ENCODE measurements around the gene DNAH11. TPM values are rescaled to one million over a fixed set of nuclear protein-coding genes. Genes with fewer than 3 reads are reported as not detected.

Gene DNAH11
- total RNA-seq, 6 experiments from 2014 or later: 0.17 to 5.5 (median 1.2) TPM

DNA sequence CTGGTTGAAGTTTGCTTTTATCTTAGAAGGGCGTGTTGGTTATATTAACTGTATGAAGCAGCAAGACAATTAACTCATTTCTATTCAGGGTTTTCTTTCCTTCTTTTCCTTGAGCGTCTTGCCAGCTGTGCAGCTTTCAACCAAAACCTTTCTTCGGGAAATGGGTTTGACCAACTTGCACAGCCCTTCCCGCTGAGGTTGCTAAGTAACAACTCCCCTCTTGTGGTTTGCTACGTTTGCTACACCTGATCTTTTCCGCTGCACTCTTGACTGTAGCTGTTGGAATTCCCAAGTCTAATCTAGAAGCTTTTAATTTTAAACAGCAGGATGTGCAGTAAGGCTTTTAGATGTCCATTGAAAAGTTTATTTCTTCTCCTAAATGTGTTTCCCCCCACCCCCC, 286.0 kb downstream of the DNAH11 start:
- 33% methylated on average over 6 of the region's 6 CpGs for WGBS (ENCODE audit: insufficient coverage, low coverage, low lambda C conversion rate, missing lambda C conversion rate)
- ATAC-seq (no peak), DNase-seq (no peak)
- TF ChIP-seq POLR2A (IDR thresholded peaks at IDR 0.05): no peak
- TF ChIP-seq, protein P1, sequence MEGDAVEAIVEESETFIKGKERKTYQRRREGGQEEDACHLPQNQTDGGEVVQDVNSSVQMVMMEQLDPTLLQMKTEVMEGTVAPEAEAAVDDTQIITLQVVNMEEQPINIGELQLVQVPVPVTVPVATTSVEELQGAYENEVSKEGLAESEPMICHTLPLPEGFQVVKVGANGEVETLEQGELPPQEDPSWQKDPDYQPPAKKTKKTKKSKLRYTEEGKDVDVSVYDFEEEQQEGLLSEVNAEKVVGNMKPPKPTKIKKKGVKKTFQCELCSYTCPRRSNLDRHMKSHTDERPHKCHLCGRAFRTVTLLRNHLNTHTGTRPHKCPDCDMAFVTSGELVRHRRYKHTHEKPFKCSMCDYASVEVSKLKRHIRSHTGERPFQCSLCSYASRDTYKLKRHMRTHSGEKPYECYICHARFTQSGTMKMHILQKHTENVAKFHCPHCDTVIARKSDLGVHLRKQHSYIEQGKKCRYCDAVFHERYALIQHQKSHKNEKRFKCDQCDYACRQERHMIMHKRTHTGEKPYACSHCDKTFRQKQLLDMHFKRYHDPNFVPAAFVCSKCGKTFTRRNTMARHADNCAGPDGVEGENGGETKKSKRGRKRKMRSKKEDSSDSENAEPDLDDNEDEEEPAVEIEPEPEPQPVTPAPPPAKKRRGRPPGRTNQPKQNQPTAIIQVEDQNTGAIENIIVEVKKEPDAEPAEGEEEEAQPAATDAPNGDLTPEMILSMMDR (IDR thresholded peaks at IDR 0.05): no peak
- no peak overlapping the region for H3K27ac ChIP-seq
- no peaks in the 10 kb centered on the region for H3K9me3 ChIP-seq
- intact Hi-C loops (cut with DNase I): no loop called here
- H3K4me3 ChIP-seq: no peak overlapping the region
- no peaks in the 10 kb centered on the region for H3K4me1 ChIP-seq
- H3K27me3 ChIP-seq: no peaks in the 10 kb centered on the region
- H3K36me3 ChIP-seq: no peaks in the 10 kb centered on the region

DNA sequence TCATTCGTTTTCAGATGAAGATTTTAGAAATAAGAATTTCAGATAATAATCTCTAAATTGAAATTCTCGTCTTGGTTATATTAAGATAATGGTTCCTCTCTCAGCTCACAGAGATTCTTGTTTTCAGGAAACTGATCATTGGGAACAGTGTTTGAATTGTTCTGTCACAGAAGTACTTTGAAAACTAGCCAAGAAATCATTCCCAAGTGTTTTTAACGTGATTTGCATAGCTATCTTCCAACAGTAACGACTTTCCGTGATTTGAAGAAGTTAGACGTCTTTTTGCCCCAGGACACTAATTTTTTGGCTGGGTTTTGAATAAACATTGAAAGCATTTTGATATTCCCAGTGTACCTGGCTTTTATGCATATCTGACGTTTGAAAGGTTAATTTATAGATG, 286.9 kb downstream of the DNAH11 start:
- H3K4me1 ChIP-seq: no peaks in the 10 kb centered on the region
- 65% methylated on average over 7 of the region's 7 CpGs for WGBS (ENCODE audit: insufficient coverage, low coverage, low lambda C conversion rate, missing lambda C conversion rate)
- no peaks in the 10 kb centered on the region for H3K27me3 ChIP-seq
- no peak overlapping the region for H3K4me3 ChIP-seq
- TF ChIP-seq, protein P1 (IDR thresholded peaks at IDR 0.05): no peak
- TF ChIP-seq POLR2A (IDR thresholded peaks at IDR 0.05): no peak
- no peak for ATAC-seq
- H3K9me3 ChIP-seq: no peaks in the 10 kb centered on the region
- H3K36me3 ChIP-seq: no peaks in the 10 kb centered on the region
- DNase-seq: no peak
- intact Hi-C loops (cut with DNase I): no loop called here
- H3K27ac ChIP-seq: no peak overlapping the region

DNA sequence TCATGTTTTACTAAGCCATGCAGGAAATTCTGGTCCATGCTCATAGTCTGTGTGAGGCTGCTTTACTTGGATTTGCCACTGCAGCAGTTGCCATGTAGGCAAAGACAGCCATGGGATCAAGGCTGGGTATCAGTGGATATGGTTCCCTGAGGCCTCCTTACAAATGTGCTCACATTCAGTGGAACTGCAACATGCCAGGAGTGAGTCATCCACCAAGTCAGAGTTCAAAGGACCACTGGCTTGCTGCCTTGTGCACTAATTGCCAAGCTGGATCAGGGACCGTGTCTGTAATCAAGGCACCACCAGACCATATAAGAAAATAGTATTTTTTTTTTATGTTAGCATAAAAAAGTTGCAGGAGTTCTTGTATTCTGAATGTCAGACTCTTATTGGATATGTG, 301.9 kb downstream of the DNAH11 start:
- no peak for TF ChIP-seq POLR2A (IDR thresholded peaks at IDR 0.05)
- TF ChIP-seq, protein P1 (IDR thresholded peaks at IDR 0.05): no peak
- ATAC-seq: peak in 1 of 4 donors; percentile 71
- no peaks in the 10 kb centered on the region for H3K9me3 ChIP-seq
- no peak overlapping the region for H3K4me3 ChIP-seq
- no peak overlapping the region for H3K27ac ChIP-seq
- H3K27me3 ChIP-seq: no peaks in the 10 kb centered on the region
- DNase-seq: no peak
- no peaks in the 10 kb centered on the region for H3K4me1 ChIP-seq
- H3K36me3 ChIP-seq: no peaks in the 10 kb centered on the region
- 22% methylated on average over 1 of the region's 1 CpG for WGBS (ENCODE audit: insufficient coverage, low coverage, low lambda C conversion rate, missing lambda C conversion rate)
- intact Hi-C loops (cut with DNase I): no loop called here

DNA sequence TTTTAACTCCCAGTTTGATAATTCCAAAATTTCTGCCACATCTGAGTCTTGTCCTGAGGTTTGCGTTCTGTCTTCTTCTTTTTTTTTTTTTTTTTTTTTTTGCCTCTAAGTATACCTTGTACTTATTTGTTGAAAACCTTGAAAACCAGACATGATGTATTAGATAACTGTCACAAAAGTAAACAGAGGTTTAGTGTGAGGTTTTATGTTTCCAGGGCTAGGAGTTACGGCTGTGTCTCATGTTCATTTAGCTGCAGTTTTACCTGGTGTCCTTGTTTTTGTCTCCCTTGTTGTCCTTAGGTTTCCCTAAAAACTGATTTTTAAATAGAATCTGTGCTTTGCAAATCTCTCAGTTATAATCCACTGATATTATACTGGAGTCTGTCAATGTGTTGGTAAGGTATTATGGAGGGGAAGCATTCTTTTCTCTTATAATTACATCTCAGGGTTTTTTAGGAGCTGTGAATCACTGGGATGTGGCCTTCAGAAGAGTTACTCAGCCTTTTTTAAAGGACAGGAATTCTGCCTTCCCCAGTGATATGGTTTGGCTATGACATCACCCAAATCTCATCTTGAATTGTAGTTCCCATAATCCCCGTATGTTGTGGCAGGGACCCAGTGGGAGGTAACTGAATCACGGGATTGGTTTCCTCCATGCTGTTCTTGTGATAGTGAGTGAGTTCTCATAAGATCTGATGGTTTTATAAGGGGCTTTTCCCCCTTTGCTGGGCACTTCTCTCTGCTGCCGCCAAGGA, 307.9 kb downstream of the DNAH11 start:
- no peaks in the 10 kb centered on the region for H3K27me3 ChIP-seq
- ATAC-seq (no peak), DNase-seq (no peak)
- H3K4me1 ChIP-seq: no peaks in the 10 kb centered on the region
- H3K27ac ChIP-seq: no peak overlapping the region
- intact Hi-C loops (cut with DNase I): no loop called here
- TF ChIP-seq POLR2A (IDR thresholded peaks at IDR 0.05): no peak
- TF ChIP-seq, protein P1 (IDR thresholded peaks at IDR 0.05): no peak
- 70% methylated on average over 5 of the region's 5 CpGs for WGBS (ENCODE audit: insufficient coverage, low coverage, low lambda C conversion rate, missing lambda C conversion rate)
- no peaks in the 10 kb centered on the region for H3K9me3 ChIP-seq
- H3K4me3 ChIP-seq: no peak overlapping the region
- H3K36me3 ChIP-seq: no peaks in the 10 kb centered on the region
